Thoracic aorta (tissue), 2 donors: Measurements from ENCODE around the gene SH3PXD2A. TPM values are rescaled to one million over a fixed set of nuclear protein-coding genes. Genes with fewer than 3 reads are reported as not detected.
A peak's percentile ranks its signal among the peaks of the same experiment; 100 is the strongest.

ENCODE experiments used
- ATAC-seq: fragments of 150-250 bp; one replicate; pipeline ENCODE4 v1.8.0; 2017; ENCODE audit warnings: low read depth; ENCODE audit not compliant: insufficient number of reproducible peaks, low FRiP score
- DNase-seq: peaks from one replicate; pipeline ENCODE4 v3.0.0-alpha.2; 2020; ENCODE audit warnings: low spot score
- H3K27ac ChIP-seq, 2 donors: fragments of 200-600 bp; sonication (generic); 1 replicate in 1 of 2; 2 replicates in 1 of 2; pipeline ENCODE4 v1.5.1; 2016; ENCODE audit warnings: mild to moderate bottlenecking in 2 of 2, moderate library complexity in 2 of 2
- H3K27me3 ChIP-seq: fragments of 200-600 bp; sonication (generic); replicated peaks from 2 replicates; pipeline ENCODE4 v1.6.0; 2016; ENCODE audit warnings: mild to moderate bottlenecking; ENCODE audit not compliant: insufficient read depth
- H3K36me3 ChIP-seq: fragments of 200-600 bp; sonication (generic); one replicate; pipeline ENCODE4 v1.5.1; 2016
- H3K4me1 ChIP-seq, 2 donors: fragments of 200-600 bp; sonication (generic); 1 replicate in 1 of 2; 2 replicates in 1 of 2; pipeline versions ENCODE4 v1.5.1 to v1.6.0; 2016; ENCODE audit warnings: low read depth in 2 of 2, mild to moderate bottlenecking in 1 of 2; ENCODE audit not compliant: control insufficient read depth in 1 of 2
- H3K4me3 ChIP-seq: fragments of 200-600 bp; sonication (generic); 2 replicates; pipeline ENCODE4 v1.5.1; 2016; ENCODE audit warnings: mild to moderate bottlenecking
- H3K9me3 ChIP-seq: fragments of 200-600 bp; sonication (generic); 2 replicates; pipeline ENCODE4 v1.5.1; 2016
- total RNA-seq, 2 donors: library from RNA; depleted of rRNA; stranded (reverse); fragments of >200 nt; gene quantifications; one replicate each; pipeline versions ENCODE4 v1.1.0 to v1.2.3, GENCODE V29; 2016
- TF ChIP-seq, protein P1 (sequence below): fragments of 200-600 bp; sonication (generic); IDR thresholded peaks from one replicate; pipeline ENCODE4 v1.5.1; 2019; ENCODE audit warnings: antibody characterized with exemption

Gene SH3PXD2A
- total RNA-seq, 2 donors from 2014 or later = 28.3 to 51.5 TPM

DNA sequence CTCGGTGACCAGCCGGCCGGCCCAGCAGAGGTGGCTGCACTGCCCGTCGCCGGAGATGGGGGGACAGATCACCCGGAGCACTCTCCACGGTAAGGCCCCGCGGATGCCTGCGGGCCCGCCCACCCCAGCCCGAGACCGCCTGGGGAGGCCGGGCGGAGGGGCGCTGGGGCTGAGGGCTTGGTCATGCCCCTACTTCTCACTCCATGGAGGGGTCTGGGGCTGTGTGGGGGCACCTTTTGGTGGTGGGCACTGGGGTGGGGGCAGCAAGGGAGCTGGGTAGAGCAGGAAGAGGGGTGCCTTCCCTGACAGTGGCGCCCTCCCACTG lies 300.1 kb downstream of the SH3PXD2A start:
- Histone ChIP-seq H3K27ac (no peak overlapping the region), H3K9me3 (no peaks in the 10 kb centered on the region), H3K27me3 (no peaks in the 10 kb centered on the region), H3K4me1 (peaks cover 5 to 13% of the 10 kb centered on the region in 2 donors), H3K4me3 (peak overlapping the region; percentile 65), H3K36me3 (no peaks in the 10 kb centered on the region)
- ATAC-seq (no peak), DNase-seq (no peak)
- TF ChIP-seq, protein P1, sequence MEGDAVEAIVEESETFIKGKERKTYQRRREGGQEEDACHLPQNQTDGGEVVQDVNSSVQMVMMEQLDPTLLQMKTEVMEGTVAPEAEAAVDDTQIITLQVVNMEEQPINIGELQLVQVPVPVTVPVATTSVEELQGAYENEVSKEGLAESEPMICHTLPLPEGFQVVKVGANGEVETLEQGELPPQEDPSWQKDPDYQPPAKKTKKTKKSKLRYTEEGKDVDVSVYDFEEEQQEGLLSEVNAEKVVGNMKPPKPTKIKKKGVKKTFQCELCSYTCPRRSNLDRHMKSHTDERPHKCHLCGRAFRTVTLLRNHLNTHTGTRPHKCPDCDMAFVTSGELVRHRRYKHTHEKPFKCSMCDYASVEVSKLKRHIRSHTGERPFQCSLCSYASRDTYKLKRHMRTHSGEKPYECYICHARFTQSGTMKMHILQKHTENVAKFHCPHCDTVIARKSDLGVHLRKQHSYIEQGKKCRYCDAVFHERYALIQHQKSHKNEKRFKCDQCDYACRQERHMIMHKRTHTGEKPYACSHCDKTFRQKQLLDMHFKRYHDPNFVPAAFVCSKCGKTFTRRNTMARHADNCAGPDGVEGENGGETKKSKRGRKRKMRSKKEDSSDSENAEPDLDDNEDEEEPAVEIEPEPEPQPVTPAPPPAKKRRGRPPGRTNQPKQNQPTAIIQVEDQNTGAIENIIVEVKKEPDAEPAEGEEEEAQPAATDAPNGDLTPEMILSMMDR = no peak

DNA sequence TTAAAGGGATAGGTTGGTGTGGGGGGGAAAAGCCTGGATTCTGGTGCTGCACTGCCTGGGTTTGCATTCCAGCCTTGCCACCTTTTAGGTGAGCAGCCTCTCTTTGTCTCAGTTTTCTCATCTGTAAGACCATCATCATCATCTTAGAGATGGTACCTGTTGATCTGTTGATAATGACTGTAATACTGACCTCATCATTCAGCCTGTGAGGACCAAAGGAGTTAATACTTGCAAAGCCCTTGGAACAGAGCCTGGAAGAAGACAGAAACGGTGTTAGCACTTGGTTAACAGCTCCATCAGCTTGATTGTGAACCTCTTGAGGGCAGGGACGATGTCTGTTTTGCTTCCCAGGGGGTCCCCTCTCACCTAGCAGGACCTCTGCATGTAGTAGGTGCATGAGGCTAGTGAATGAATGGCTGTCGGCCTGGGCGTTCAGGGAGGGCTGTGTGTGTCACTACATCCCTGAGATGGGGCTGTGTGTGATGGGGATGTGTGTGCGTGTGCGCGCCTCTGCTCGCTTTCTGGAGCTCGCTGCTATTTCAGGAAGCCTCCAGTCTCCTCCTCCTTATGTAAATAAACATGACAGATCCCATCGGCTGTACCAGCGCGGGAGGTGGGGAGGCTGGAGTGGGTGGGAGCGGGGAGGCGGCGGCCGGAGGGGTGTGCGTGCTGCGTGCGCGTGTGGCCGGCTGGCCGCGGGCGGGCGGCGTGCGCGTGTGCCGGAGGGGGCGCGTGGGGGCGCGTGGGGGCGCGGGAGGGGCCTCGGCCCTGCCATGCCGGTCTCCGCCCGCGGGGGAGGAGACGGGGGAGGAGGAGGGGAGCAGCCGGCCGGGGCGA lies 300.7 kb downstream of the SH3PXD2A start:
- H3K27ac ChIP-seq = no peak overlapping the region
- ATAC-seq = no peak
- peaks cover 5 to 13% of the 10 kb centered on the region in 2 donors for H3K4me1 ChIP-seq
- H3K27me3 ChIP-seq = no peaks in the 10 kb centered on the region
- no peak for DNase-seq
- TF ChIP-seq, protein P1 = no peak
- peak overlapping the region; percentile 65 for H3K4me3 ChIP-seq
- no peaks in the 10 kb centered on the region for H3K36me3 ChIP-seq
- no peaks in the 10 kb centered on the region for H3K9me3 ChIP-seq

DNA sequence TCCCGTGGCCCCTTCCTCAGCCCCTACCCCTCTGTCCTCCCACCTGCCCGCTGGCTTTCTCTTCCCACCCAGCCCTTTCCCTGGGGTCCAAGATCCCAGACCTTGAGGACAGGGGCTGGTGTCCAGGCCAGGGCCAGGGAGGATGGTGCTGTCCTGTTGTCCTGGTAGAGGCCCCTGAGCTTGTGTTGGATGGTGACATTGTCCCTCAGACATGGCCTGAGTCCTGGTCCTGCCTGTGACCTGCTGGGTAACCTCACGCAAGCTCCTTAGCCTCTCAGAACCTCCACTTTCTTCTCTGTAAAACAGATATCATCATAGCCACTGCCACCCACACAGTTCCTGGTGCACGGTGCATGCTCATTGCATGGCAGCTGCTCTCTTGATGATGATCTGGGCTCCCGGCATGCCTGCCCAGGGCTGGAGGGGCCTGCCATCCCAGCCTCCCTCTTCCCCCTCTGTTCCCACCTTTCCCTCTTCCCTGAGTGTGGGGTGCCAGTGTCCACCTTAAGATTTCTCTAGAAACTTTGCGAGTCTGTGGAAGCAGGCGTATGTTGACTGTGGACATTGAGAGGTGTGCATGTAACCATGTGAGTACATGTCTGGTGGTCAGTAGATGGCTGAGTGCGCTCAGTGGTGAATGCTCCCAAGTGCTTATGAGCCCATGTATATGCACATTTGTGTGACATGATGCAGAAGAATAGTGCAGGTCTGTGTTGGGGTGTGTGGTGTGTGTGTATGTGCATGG lies 301.5 kb downstream of the SH3PXD2A start:
- Histone ChIP-seq H3K27ac (no peak overlapping the region), H3K4me3 (no peak overlapping the region), H3K27me3 (no peaks in the 10 kb centered on the region), H3K9me3 (no peaks in the 10 kb centered on the region), H3K36me3 (no peaks in the 10 kb centered on the region), H3K4me1 (peaks cover 5 to 13% of the 10 kb centered on the region in 2 donors)
- TF ChIP-seq, protein P1 = no peak
- ATAC-seq = no peak
- no peak for DNase-seq

DNA sequence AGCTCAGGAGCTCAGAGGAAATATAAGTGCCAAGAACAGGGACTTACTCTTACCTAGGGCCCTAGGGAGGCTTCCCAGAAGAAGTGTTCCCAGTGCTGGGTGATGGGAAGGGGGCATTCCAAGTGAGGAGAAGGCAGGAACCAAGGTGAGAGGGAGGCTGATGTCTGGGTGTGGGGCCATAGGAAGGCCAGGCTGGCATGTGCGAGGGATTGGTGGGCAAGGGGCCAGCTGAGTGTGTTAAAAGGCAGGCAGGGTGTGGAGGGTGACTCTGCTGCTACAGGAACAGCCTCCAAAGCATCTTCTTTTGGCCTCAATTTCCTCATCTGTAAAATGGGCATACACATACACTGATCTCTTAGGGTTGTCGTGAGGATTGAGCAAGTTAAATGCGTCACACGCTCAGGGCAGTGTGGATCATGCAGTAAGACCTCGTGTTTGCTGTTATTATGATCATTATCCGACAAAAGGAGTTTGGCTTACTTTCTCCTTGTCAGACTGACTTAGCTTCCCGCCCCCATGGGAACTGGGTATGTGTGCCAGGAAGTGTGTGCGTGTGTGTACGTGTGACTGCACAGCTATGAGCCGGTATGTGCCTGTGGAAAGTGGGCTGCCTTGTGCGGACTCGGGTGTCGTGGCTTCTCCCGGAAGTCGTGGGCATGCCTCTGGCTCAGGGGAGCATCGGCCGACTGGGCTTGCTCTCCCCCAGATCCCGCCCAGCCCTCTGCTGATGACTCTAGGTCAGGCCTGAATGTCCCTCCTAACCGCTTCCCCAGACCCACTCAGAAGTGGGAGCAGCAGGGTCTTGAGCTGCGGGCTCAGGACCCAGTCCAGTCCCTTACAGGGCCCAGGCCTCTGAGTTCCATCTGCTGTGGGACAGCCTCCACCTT lies 302.3 kb downstream of the SH3PXD2A start:
- Histone ChIP-seq H3K27me3 (no peaks in the 10 kb centered on the region), H3K4me3 (no peak overlapping the region), H3K27ac (no peak overlapping the region), H3K36me3 (no peaks in the 10 kb centered on the region), H3K9me3 (no peaks in the 10 kb centered on the region), H3K4me1 (peaks cover 5 to 13% of the 10 kb centered on the region in 2 donors)
- TF ChIP-seq, protein P1 = no peak
- ATAC-seq (no peak), DNase-seq (no peak)
